ENCODE measurements around the gene ANO4.
A peak's percentile ranks its signal among the peaks of the same experiment; 100 is the strongest.
"Not testable (repeated sequence)": the region's sequence is repeated elsewhere in the genome, so short reads cannot be mapped to it uniquely, and the experiment has no call there.

ANO4 gene

DNA sequence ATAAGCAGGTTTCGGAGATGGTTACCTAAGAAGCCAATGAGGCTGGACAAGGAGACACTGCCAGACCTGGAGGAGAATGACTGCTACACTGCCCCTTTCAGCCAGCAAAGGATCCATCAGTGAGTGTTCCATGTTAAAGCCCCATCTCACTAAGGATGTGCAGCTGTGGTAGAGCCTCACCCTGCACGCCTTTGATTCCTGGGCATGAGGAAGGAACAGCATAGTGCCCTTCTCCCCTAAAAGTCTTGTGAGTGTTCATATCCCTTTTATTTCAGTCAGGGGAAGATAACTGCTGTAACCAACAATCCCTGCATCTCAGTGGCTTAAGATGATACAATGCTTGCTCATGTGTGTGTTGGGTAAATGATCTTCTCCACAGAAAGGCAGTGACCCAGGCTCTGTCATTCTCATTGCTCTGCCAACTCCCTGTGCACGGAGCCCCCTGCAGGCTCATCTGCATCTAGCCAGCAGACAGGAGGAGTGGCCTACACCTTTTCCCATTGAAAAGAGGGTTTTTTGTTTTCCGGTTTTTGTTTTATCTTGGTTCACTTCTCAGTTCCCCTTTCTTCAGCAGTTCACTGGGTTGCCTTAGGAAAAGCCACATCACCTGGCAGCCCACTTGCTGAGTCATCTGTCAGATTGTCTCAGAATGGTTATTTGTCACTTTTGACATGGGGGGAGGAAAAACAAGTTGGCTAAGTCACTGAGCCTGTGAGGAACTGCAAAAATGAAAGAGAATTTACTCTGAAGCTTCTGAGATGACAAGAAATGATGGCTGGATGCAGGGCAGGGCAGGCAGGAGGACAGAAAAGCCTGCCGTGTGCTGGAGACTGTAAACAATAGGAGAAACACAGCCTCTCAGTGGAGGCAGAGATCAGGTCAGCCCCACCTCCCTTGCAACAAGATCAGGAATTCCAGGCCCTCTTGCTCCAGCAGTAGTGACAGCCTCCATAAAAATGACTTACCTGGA, 193.3 kb downstream of the ANO4 start:
- peak in 11 of 51 donors; percentile 1 to 28 (median 5) for DNase-seq

GRCh38 chr12:100989509-100989908, 194.9 kb downstream of the ANO4 start:
- not testable (repeated sequence) for DNase-seq

DNA sequence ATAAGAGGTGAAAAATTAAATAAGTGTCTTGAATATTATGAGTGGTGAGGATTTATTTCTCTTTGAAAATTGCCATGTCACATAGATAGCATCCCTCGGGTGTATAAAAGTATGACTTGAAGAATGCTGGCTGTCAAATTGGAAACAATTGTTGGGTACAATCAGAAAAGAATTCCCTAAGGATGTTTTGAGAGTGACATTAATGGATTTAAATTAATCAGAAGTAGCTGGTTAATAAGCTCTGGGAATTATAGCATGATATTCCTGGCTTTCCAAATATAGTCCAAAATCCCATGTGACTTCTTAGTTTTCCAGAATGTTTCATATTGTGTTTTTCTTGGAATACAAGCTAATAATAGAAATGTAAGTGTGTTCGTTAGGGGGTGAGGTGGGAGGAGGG, 196.5 kb downstream of the ANO4 start:
- no peak for DNase-seq

DNA sequence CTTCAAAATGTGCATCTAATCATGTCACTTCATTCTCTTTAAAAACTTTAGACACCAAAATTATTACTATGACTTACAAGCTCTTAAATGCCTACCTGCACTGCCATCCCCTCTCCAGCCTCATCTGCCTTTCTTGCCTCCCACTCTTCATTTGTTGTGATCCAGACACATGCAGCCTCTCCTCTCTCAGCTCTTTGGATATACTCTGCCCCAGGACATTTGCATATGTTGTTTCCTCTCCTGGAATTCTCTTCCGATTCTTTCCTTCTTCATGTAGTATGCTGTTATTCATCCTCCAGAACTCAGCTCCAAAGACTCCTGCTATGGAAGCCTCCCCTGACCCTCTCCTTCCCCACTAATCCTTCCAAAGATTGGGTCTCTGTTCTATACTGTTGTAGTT, 197.6 kb downstream of the ANO4 start:
- DNase-seq = no peak

- no peak for DNase-seq
Measured at GRCh38 chr12:100993916-100994450, 199.4 kb downstream of the ANO4 start.

- no peak for DNase-seq
Measured at GRCh38 chr12:100995201-100995600, 200.6 kb downstream of the ANO4 start.

- DNase-seq = no peak
Measured at GRCh38 chr12:100995771-100996170, 201.2 kb downstream of the ANO4 start.

DNA sequence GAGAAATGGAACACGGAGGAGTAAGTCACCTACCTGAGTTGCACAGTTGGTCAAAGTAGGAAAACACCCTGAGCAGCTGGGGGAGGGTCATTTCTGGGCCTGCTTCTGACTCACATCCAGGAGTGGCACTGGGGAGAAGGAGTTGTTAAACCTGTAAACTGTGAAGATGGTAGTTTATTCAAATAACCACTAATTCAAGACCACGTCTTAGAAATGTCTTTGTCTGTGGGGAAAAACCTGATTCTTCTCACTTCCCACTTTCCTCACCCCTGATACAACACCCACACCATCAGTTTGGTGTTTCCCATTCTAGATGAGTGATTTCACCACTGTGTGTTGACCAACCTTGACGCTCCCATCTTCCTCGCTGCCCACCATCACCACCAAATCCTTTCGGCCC, 207.1 kb downstream of the ANO4 start:
- DNase-seq = no peak

DNA sequence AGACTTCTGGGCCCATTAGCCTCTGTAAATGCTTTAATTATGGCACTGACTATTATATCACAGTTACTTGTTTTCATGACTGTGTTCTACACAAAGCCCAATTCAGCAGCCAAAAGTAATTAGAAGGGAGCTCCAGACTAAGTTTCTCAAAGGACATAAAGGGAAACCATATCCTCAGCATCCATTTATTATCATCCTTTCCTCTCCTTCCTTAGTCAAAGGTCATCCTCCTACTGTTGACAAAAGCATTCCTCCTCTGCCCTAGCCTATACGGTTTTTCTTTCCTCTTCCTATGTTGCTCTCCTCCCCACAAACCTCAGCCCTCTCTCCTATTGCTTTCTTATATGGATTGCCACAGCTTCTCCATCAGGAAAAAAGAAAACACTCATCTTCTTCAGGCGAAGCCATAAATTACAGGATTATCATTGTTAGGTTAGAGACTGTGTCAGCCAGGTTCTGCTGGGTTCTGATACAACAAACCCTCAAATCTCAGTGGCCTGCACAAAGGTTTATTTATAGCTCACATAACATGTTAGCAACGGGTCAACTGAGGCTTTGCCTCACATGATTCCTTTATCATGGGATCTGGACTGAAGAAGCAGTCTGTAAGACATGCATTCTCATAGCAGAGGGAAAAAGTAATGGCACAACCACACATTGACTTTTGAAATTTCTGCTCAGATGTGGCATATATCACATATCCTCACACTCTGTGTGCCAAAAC, 208.3 kb downstream of the ANO4 start:
- no peak for DNase-seq

- DNase-seq = no peak
Measured at GRCh38 chr12:101004898-101005297, 210.3 kb downstream of the ANO4 start.

GRCh38 chr12:101009274-101009673, 214.7 kb downstream of the ANO4 start:
- no peak for DNase-seq

- DNase-seq = no peak
Measured at GRCh38 chr12:101010896-101011295, 216.3 kb downstream of the ANO4 start.

DNA sequence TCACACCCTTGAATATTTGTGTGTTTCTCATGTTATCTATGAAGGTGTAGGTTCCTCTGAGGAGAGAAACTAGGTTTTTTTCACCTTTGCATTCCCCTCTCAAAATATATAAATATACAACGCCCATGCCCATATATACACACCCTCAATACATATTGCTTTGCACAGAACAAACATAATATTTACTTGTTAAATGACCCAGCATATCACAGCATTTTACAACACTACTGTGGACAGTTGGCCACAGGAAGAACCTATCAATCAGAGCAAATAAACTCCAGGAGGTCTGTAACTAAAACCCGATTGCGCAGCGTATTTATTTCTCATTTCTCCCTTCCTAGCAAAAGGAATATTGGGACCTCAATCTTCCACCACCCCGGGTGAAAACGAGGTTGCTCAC, 219.4 kb downstream of the ANO4 start:
- no peak for DNase-seq

DNA sequence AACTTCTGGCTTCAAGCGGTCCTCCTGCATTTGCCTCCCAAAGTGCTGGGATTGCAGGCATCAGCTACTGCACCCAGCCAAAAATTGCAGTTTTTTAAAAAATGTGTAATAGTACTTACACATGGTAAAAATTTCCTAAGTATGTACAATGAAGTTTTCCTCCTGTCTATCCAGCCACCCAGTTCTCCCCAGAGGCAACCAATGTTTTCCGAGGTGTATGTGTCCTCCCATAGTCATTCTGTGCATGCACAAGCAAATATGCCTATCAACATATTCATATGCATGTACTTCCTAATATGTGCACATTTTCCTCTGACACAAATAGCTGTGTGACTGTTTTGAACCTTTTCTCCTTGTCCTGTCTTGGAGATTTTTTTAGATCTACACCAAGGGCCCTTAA, 220.5 kb downstream of the ANO4 start:
- DNase-seq = no peak

DNA sequence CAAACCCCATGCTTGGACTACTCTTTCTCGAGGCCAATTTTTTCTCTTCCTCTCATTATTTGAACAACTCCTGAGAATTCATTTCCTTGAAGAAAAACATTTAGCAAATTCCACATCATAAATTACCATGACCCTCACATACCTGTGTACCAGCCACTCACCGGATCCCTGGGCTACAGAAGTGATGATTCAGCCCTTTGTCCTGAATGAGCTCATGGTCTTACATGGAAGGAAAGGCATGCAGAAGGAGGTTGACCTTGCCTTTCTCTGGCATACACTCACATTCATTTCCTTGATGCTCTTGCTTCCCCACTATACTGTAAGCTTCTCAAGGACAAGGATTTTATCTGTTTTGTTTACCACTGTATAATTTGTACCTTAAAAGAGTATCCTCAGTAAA, 224.0 kb downstream of the ANO4 start:
- DNase-seq = no peak

GRCh38 chr12:101019201-101019600, 224.6 kb downstream of the ANO4 start:
- no peak for DNase-seq

DNA sequence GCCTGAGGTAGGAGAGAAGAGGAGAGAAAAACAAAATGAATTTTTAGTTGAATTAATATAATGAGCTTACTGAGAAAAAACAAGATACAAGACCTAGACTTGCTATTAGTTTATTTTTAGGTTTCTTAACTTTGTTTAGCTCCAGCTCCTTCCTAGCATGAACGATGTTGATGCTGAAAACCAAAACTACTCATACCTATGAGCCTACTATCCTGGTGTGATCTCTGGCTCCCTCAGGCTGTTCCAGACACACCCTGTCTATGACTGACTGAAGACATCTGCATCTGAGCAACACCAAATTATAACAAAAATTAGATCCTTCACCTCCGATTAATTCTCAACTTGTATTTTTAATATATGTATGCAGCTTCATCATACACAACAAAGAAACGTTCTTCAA, 225.1 kb downstream of the ANO4 start:
- DNase-seq = no peak

GRCh38 chr12:101021442-101021841, 226.9 kb downstream of the ANO4 start:
- DNase-seq = no peak

DNA sequence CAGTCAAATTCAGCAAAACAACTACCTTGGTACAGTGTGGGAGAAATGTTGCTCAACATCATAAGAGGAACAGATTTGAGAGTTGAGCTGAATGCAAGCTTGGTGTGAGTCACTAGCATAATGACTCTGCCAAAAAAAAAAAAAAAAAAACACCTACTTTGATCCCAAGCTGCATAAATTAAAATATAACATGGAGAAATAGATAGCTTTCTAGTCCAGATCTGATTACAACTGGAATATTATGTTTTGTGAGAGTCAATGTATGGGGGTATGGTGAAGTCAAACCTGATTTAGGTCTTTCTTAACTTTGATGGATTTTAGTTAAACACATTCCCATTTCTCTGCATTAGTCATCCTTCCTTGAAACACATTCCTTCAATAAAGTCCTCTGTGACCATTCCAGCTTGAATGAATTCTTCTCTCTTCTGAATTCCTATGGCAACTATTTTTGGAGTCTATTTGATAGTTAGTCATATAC, 227.4 kb downstream of the ANO4 start:
- DNase-seq = peak in 1 of 51 donors; percentile 15

DNA sequence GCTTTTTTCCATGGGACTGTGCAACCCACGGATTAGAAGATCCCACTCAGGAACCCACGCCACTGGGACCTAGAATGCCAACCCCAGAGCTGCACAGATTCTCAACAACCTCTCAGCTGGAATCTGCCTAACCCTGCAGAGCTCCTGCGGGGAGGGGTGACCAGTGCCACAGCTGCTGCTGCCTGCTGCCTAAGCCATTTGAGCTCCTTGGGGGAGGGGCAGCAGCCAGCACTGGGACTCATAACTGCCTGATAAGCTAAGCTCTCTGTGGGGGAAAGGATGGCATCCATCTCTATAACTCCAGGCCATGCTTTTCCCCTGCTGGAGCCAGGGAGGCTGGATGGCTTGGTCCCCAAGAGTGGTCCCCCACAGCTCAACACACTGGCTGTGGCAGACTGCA, 232.6 kb downstream of the ANO4 start:
- DNase-seq = no peak

DNA sequence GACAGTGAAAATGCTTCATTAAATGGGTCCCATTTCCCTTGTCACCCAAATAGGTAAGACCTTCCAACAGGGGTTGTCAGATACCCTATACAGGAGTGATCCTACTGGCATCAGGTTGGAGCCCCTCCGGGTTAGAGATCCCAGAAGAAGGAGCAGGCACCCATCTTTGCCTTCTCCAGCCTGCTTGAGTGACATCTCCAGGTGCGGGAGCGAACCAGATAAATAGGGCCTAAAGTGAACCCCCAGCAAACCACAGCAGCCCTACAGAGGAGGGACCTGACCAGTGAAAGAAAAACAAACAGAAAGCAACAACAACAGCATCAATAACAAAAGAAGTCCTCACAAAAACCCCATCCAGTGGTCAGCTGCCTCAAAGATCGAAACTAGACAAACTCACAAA, 233.2 kb downstream of the ANO4 start:
- DNase-seq = no peak

GRCh38 chr12:101038289-101038871, 243.8 kb downstream of the ANO4 start:
- DNase-seq = no peak

Measured in hypothalamus (tissue), 51 donors.